ENCODE data around the gene LIMK2. TPM values are rescaled to one million over a fixed set of nuclear protein-coding genes. Genes with fewer than 3 reads are reported as not detected.

Gene LIMK2
- total and polyA plus RNA-seq, 10 of the 15 experiments (the other 5 are each of a cell fraction or from before 2014, with no cell fraction given): 2.9 to 40.4 (median 26.7) TPM

DNA sequence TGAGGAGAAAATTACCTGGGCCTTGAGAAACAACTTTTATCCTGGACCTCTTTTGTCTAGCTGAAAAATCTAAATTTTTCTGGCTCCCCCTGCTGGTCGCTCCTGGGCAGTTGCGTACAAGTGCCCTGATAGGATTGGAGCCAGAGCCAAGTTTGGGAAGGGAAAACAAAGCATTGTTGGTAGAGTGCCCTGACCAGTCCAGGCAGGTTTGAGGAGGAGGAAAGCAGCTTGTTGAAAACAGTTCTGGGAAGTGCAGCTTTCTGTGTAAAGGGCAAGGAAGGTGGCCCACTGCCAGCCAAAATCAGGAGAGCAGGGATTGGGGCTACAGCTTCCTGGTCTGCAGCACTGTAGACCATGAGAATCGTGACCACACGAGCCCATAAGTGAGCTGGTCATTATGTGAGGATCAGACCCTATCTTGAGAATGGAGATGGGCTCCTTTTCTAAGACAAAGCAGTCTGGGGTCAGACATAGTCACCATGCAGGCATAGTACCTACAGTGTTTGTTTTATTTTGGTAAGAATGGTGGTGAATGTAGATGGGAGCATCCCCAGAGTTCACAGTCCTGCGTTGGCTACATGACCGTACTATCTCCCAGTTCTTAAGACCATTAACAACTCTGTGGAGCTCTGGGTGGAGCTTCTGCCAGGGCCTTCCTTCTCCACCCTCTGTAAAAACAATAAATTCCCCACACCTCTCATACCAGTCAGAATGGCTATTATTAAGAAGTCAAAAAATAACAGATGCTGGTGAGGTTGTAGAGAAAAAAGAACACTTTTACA, 101.5 kb downstream of the LIMK2 start:
- ChIA-PET RAD21 (ENCODE audit: unreplicated experiment) (interaction anchor here (0.6 to 1.3 kb wide), 8 partner anchors 12 to 134 kb away, joined by 3 to 7 read pairs (median 4); partner anchors contain the start of genes LIMK2 and PIK3IP1), SMC1A (ENCODE audit: uncharacterized antibody, unreplicated experiment) (interaction anchor here (0.7 to 3.3 kb wide), 13 partner anchors 9 to 289 kb away, joined by 3 to 11 read pairs (median 4); partner anchors contain the start of genes LIMK2, PIK3IP1 and SELENOM), POLR2A (interaction anchor here (1.0 to 1.2 kb wide), 3 partner anchors 21 to 64 kb away, joined by 3 to 5 read pairs (median 4); partner anchors contain the start of gene PIK3IP1), CTCF (interaction anchor here (0.6 to 5.4 kb wide), 31 partner anchors 8 to 323 kb away, joined by 3 to 91 read pairs (median 5); partner anchors contain the start of genes LIMK2, PIK3IP1, RNF185 and SMTN)
- no peak for TF ChIP-seq POLR2AphosphoS5 (IDR thresholded peaks at IDR 0.05; ENCODE audit: low read length)
- 0 out of 3 replicates have a peak, but pooled peaks of 1 of the 2 experiments have one; percentile 11 for TF ChIP-seq EGR1 (IDR thresholded peaks at IDR 0.05; ENCODE audit: borderline replicate concordance in 1 of 2, low read depth in 2 of 2, low read length in 2 of 2)
- no peak for TF ChIP-seq BACH1 (IDR thresholded peaks at IDR 0.05; ENCODE audit: borderline replicate concordance)
- TF ChIP-seq, protein P1, sequence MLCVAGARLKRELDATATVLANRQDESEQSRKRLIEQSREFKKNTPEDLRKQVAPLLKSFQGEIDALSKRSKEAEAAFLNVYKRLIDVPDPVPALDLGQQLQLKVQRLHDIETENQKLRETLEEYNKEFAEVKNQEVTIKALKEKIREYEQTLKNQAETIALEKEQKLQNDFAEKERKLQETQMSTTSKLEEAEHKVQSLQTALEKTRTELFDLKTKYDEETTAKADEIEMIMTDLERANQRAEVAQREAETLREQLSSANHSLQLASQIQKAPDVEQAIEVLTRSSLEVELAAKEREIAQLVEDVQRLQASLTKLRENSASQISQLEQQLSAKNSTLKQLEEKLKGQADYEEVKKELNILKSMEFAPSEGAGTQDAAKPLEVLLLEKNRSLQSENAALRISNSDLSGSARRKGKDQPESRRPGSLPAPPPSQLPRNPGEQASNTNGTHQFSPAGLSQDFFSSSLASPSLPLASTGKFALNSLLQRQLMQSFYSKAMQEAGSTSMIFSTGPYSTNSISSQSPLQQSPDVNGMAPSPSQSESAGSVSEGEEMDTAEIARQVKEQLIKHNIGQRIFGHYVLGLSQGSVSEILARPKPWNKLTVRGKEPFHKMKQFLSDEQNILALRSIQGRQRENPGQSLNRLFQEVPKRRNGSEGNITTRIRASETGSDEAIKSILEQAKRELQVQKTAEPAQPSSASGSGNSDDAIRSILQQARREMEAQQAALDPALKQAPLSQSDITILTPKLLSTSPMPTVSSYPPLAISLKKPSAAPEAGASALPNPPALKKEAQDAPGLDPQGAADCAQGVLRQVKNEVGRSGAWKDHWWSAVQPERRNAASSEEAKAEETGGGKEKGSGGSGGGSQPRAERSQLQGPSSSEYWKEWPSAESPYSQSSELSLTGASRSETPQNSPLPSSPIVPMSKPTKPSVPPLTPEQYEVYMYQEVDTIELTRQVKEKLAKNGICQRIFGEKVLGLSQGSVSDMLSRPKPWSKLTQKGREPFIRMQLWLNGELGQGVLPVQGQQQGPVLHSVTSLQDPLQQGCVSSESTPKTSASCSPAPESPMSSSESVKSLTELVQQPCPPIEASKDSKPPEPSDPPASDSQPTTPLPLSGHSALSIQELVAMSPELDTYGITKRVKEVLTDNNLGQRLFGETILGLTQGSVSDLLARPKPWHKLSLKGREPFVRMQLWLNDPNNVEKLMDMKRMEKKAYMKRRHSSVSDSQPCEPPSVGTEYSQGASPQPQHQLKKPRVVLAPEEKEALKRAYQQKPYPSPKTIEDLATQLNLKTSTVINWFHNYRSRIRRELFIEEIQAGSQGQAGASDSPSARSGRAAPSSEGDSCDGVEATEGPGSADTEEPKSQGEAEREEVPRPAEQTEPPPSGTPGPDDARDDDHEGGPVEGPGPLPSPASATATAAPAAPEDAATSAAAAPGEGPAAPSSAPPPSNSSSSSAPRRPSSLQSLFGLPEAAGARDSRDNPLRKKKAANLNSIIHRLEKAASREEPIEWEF (IDR thresholded peaks at IDR 0.05; ENCODE audit: insufficient replicate concordance, low read depth, low read length): no peak
- no peak for TF ChIP-seq YY1 (IDR thresholded peaks at IDR 0.05; ENCODE audit: low read depth, low read length)
- TF ChIP-seq JUNB (IDR thresholded peaks at IDR 0.05): no peak
- no peak for TF ChIP-seq BCL11A (IDR thresholded peaks at IDR 0.05; ENCODE audit: low read depth, low read length)
- no peak for TF ChIP-seq SUZ12 (IDR thresholded peaks at IDR 0.05; ENCODE audit: unreplicated experiment)
- TF ChIP-seq SMC3 (IDR thresholded peaks at IDR 0.05; ENCODE audit: borderline replicate concordance, low read length): peak; percentile 63
- no peak for TF ChIP-seq SPI1 (IDR thresholded peaks at IDR 0.05; ENCODE audit: borderline replicate concordance, insufficient read depth, low read depth, low read length)
- no peak for TF ChIP-seq WRNIP1 (IDR thresholded peaks at IDR 0.05; ENCODE audit: borderline replicate concordance, low read depth, low read length)
- peak; percentile 64 for TF ChIP-seq RAD21 (IDR thresholded peaks at IDR 0.05; ENCODE audit: insufficient read depth, low read depth, low read length)
- TF ChIP-seq EED (IDR thresholded peaks at IDR 0.05; ENCODE audit: low read depth): no peak
- TF ChIP-seq, protein P2, sequence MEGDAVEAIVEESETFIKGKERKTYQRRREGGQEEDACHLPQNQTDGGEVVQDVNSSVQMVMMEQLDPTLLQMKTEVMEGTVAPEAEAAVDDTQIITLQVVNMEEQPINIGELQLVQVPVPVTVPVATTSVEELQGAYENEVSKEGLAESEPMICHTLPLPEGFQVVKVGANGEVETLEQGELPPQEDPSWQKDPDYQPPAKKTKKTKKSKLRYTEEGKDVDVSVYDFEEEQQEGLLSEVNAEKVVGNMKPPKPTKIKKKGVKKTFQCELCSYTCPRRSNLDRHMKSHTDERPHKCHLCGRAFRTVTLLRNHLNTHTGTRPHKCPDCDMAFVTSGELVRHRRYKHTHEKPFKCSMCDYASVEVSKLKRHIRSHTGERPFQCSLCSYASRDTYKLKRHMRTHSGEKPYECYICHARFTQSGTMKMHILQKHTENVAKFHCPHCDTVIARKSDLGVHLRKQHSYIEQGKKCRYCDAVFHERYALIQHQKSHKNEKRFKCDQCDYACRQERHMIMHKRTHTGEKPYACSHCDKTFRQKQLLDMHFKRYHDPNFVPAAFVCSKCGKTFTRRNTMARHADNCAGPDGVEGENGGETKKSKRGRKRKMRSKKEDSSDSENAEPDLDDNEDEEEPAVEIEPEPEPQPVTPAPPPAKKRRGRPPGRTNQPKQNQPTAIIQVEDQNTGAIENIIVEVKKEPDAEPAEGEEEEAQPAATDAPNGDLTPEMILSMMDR (IDR thresholded peaks at IDR 0.05 in 2 of 3, conservative IDR thresholded peaks at IDR 0.05 in 1 of 3; ENCODE audit: control insufficient read depth in 2 of 3, extremely low read depth in 1 of 3, insufficient read depth in 1 of 3, low read depth in 3 of 3, low read length in 3 of 3): peak; percentile 78 to 89 (median 82)
- no peak for TF ChIP-seq NBN (IDR thresholded peaks at IDR 0.05)
- TF ChIP-seq YBX1 (IDR thresholded peaks at IDR 0.05): no peak
- TF ChIP-seq ZNF24 (IDR thresholded peaks at IDR 0.05): no peak
- ATAC-seq (peak; percentile 76), DNase-seq (ENCODE audit: low read depth, low spot score) (no peak), FAIRE-seq (peak; percentile 71)
- no TSS peak for BruUV-seq (replicated peaks)
- H3K4me2 ChIP-seq (ENCODE audit: control insufficient read depth, insufficient read depth): no peak overlapping the region
- no peaks in the 10 kb centered on the region for H3K27me3 ChIP-seq (replicated peaks in 1 of 2; ENCODE audit: control insufficient read depth in 2 of 2, insufficient read depth in 2 of 2, low read length in 1 of 2)
- H3K9ac ChIP-seq (ENCODE audit: control insufficient read depth, insufficient read depth, low read length): no peak overlapping the region
- intact Hi-C loops (cut with micrococcal nuclease; ENCODE audit: unreplicated experiment): loop anchor here (5.0 kb wide), 1 partner anchor 226 kb away; no protein-coding TSS in a partner anchor
- H3K9me3 ChIP-seq (replicated peaks; ENCODE audit: control insufficient read depth, insufficient read depth, low read length): 0 out of 3 replicates have a peak, but pooled peaks cover 1% of the 10 kb centered on the region
- H4K20me1 ChIP-seq (ENCODE audit: control insufficient read depth, insufficient read depth): no peaks in the 10 kb centered on the region
- H3K79me2 ChIP-seq (ENCODE audit: control insufficient read depth, insufficient read depth, low read length): no peaks in the 10 kb centered on the region
- 13% methylated on average over 6 of the region's 6 CpGs for WGBS (ENCODE audit: insufficient coverage, insufficient replicate concordance, low lambda C conversion rate, missing lambda C conversion rate)
- peaks cover under 1% of the 10 kb centered on the region for H3K4me1 ChIP-seq (ENCODE audit: control insufficient read depth, insufficient read depth, low read length)
- H2AFZ ChIP-seq (ENCODE audit: control insufficient read depth, low read depth, low read length): no peak overlapping the region
- no peak overlapping the region for H3K27ac ChIP-seq (ENCODE audit: control insufficient read depth, insufficient read depth)
- no peak overlapping the region for H3K4me3 ChIP-seq
- no peaks in the 10 kb centered on the region for H3K36me3 ChIP-seq (ENCODE audit: control insufficient read depth in 2 of 2, insufficient read depth in 2 of 2, low read length in 1 of 2)
- in situ Hi-C loops (cut with MboI): no loop called here

Data from GM12878 (cell line).